IMR-90 (cell line): ENCODE measurements around the gene ARL2. TPM values are rescaled to one million over a fixed set of nuclear protein-coding genes. Genes with fewer than 3 reads are reported as not detected.

Source experiments
- ATAC-seq: fragments of 200-7000 bp; cut with Tn5 transposase; 2 replicates; pipeline ENCODE4 v1.9.1; 2020; ENCODE audit warnings: low read depth, mild to moderate bottlenecking, moderate library complexity
- BruUV-seq: library from RNA; stranded (reverse); fragments of 400-500 nt; replicated peaks from 2 replicates; lab custom pipeline; 2021; lab: Mats Ljungman, UMichigan
- CTCF ChIA-PET: fragments of 300-600 bp; formaldehyde crosslinking; extraction: SDS; loops from one replicate; lab custom pipeline; 2021; ENCODE audit warnings: antibody characterized with exemption; lab: Yijun Ruan, JAX
- POLR2A ChIA-PET: fragments of 300-600 bp; sonication (Branson Sonifier 250); formaldehyde crosslinking; loops from one replicate; lab custom pipeline; 2022; ENCODE audit warnings: antibody characterized with exemption; ENCODE audit not compliant: unreplicated experiment; lab: Charles Lee
- DNase-seq: peaks from one replicate; pipeline ENCODE4 v3.0.0; 2013
- H2AFZ ChIP-seq: replicated peaks from 2 replicates; pipeline ENCODE3; 2013; ENCODE audit warnings: low read length, mild to moderate bottlenecking; ENCODE audit not compliant: poor library complexity
- H2AK5ac ChIP-seq: 2 replicates; pipeline ENCODE4 v1.6.1; 2013; ENCODE audit warnings: low read depth, low read length, inconsistent platforms
- H2AK9ac ChIP-seq: replicated peaks from 2 replicates; pipeline ENCODE3; 2013; ENCODE audit warnings: mild to moderate bottlenecking, low read depth, low read length, moderate library complexity; ENCODE audit not compliant: poor library complexity
- H2BK120ac ChIP-seq: 2 replicates; pipeline ENCODE4 v1.6.1; 2013; ENCODE audit warnings: low read depth, low read length, inconsistent platforms
- H2BK15ac ChIP-seq: 3 replicates; pipeline ENCODE4 v1.6.1; 2013; ENCODE audit warnings: low read depth, low read length, inconsistent platforms
- H2BK20ac ChIP-seq: 2 replicates; pipeline ENCODE4 v1.6.1; 2013; ENCODE audit warnings: low read depth, mild to moderate bottlenecking, inconsistent platforms, low read length, moderate library complexity
- H2BK5ac ChIP-seq: 2 replicates; pipeline ENCODE4 v1.6.1; 2013; ENCODE audit warnings: mild to moderate bottlenecking, low read depth, low read length, inconsistent platforms; ENCODE audit not compliant: poor library complexity, severe bottlenecking
- H3K14ac ChIP-seq: replicated peaks from 2 replicates; pipeline ENCODE4 v1.6.1; 2013; ENCODE audit warnings: low read depth, low read length, inconsistent platforms
- H3K18ac ChIP-seq: 2 replicates; pipeline ENCODE4 v1.6.1; 2013; ENCODE audit warnings: low read depth, low read length, control low read depth
- H3K23ac ChIP-seq: 2 replicates; pipeline ENCODE4 v1.6.1; 2013; ENCODE audit warnings: low read depth, low read length, inconsistent platforms
- H3K27ac ChIP-seq: 2 replicates; pipeline ENCODE4 v1.5.1; 2013; ENCODE audit warnings: mild to moderate bottlenecking, control low read depth, low read length; ENCODE audit not compliant: insufficient read depth
- H3K27me3 ChIP-seq: 2 replicates; pipeline ENCODE4 v1.6.1; 2013; ENCODE audit warnings: low read length; ENCODE audit not compliant: control insufficient read depth, insufficient read depth
- H3K36me3 ChIP-seq: 2 replicates; pipeline ENCODE4 v1.6.1; 2013; ENCODE audit warnings: low read length, mixed read lengths; ENCODE audit not compliant: control insufficient read depth, insufficient read depth
- H3K4ac ChIP-seq: 2 replicates; pipeline ENCODE4 v1.6.1; 2013; ENCODE audit warnings: low read depth, low read length, inconsistent platforms
- H3K4me1 ChIP-seq: 2 replicates; pipeline ENCODE4 v1.6.1; 2013; ENCODE audit warnings: low read length, mixed read lengths; ENCODE audit not compliant: control insufficient read depth, insufficient read depth
- H3K4me2 ChIP-seq: 2 replicates; pipeline ENCODE4 v1.6.1; 2013; ENCODE audit warnings: low read depth, mild to moderate bottlenecking, control low read depth, low read length, moderate library complexity
- H3K4me3 ChIP-seq: 2 replicates; pipeline ENCODE4 v1.5.1; 2013; ENCODE audit warnings: low read depth, mild to moderate bottlenecking, control low read depth, low read length, moderate library complexity; ENCODE audit not compliant: insufficient read depth
- H3K56ac ChIP-seq: 2 replicates; pipeline ENCODE4 v1.6.1; 2013; ENCODE audit warnings: low read length, inconsistent platforms; ENCODE audit not compliant: insufficient read depth; ENCODE audit errors: extremely low read depth
- H3K79me1 ChIP-seq, 2 experiments: 2 replicates each; pipeline ENCODE4 v1.6.1; 2013; ENCODE audit warnings: low read length in 2 of 2, inconsistent platforms in 1 of 2, low read depth in 1 of 2
- H3K9ac ChIP-seq: 2 replicates; pipeline ENCODE4 v1.6.1; 2013; ENCODE audit warnings: low read depth, low read length, control low read depth
- H3K9me1 ChIP-seq: 2 replicates; pipeline ENCODE4 v1.6.1; 2013; ENCODE audit warnings: low read length, inconsistent platforms; ENCODE audit not compliant: insufficient read depth
- H3K9me3 ChIP-seq: 2 replicates; pipeline ENCODE4 v1.6.1; 2013; ENCODE audit warnings: low read length; ENCODE audit not compliant: control insufficient read depth, insufficient read depth
- H4K20me1 ChIP-seq: 2 replicates; pipeline ENCODE4 v1.6.1; 2013; ENCODE audit warnings: low read length, inconsistent platforms; ENCODE audit not compliant: insufficient read depth
- H4K5ac ChIP-seq: 2 replicates; pipeline ENCODE4 v1.6.1; 2013; ENCODE audit warnings: mild to moderate bottlenecking, low read depth, low read length, control low read depth
- H4K8ac ChIP-seq, 2 experiments: 2 replicates each; pipeline ENCODE4 v1.6.1; 2013; ENCODE audit warnings: low read depth in 2 of 2, low read length in 2 of 2, control low read depth in 1 of 2, inconsistent platforms in 1 of 2
- H4K91ac ChIP-seq: 2 replicates; pipeline ENCODE4 v1.6.1; 2013; ENCODE audit warnings: low read depth, low read length, inconsistent platforms; ENCODE audit not compliant: insufficient read depth
- MAFK ChIP-seq: IDR thresholded peaks from 2 replicates; pipeline ENCODE4 v1.6.1; 2012; ENCODE audit warnings: low read depth, low read length, improper control_type of control experiment
- MAZ ChIP-seq: IDR thresholded peaks from 2 replicates; pipeline ENCODE4 v1.6.1; 2012; ENCODE audit warnings: low read depth, mild to moderate bottlenecking, low read length, improper control_type of control experiment, moderate library complexity, borderline replicate concordance
- NFE2L2 ChIP-seq: fragments of 150-350 bp; IDR thresholded peaks from 2 replicates; pipeline ENCODE4 v1.6.1; 2016; ENCODE audit warnings: low read depth, mild to moderate bottlenecking, low read length
- RCOR1 ChIP-seq: IDR thresholded peaks from 2 replicates; pipeline ENCODE4 v1.6.1; 2012; ENCODE audit warnings: mild to moderate bottlenecking, low read length, improper control_type of control experiment; ENCODE audit not compliant: insufficient replicate concordance
- SMC3 ChIP-seq: fragments of 150-350 bp; IDR thresholded peaks from 2 replicates; pipeline ENCODE4 v1.6.1; 2016; ENCODE audit warnings: low read depth, mild to moderate bottlenecking, antibody characterized with exemption, low read length, moderate library complexity
- WGBS, 2 experiments: methylation state at CpG; one replicate each; pipeline versions ENCODE4 v1.1.5 to v1.1.7; 2013; ENCODE audit warnings: missing lambda C conversion rate in 2 of 2; ENCODE audit not compliant: insufficient read length in 1 of 2; ENCODE audit errors: extremely low coverage in 2 of 2; 5-methylcytosine and 5-hydroxymethylcytosine counted together
- dilution Hi-C: fragments of 300-500 bp; cut with HindIII; formaldehyde crosslinking; loops from one replicate; pipeline ENCODE4 v1.14.3; 2018; ENCODE audit warnings: low sequenced_read_pairs; ENCODE audit not compliant: unreplicated experiment
- in situ Hi-C: fragments of 300-500 bp; cut with MboI; formaldehyde crosslinking; loops from 3 replicates; pipeline ENCODE4 v1.14.3; 2019; ENCODE audit warnings: low sequenced_read_pairs, inconsistent platforms, mixed read lengths
- intact Hi-C: fragments of 100-400 bp; cut with micrococcal nuclease; formaldehyde crosslinking; loops from 2 replicates; pipeline ENCODE4 v1.10.0; 2022
- polyA plus RNA-seq, 3 experiments: library from polyadenylated mRNA; depleted of rRNA; stranded (reverse); fragments of >200 nt; gene quantifications; 2 replicates each; pipeline ENCODE4 v1.2.3, GENCODE V29; 2012; ENCODE audit warnings: low replicate concordance in 1 of 3
- total RNA-seq: library from RNA; depleted of rRNA; stranded (reverse); fragments of >200 nt; gene quantifications from 2 replicates; pipeline ENCODE4 v1.2.3, GENCODE V29; 2012

The ARL2 gene
- total and polyA plus RNA-seq, 2 of the 4 experiments (the other 2 are of a cell fraction) = 48.9 to 152 TPM

DNA sequence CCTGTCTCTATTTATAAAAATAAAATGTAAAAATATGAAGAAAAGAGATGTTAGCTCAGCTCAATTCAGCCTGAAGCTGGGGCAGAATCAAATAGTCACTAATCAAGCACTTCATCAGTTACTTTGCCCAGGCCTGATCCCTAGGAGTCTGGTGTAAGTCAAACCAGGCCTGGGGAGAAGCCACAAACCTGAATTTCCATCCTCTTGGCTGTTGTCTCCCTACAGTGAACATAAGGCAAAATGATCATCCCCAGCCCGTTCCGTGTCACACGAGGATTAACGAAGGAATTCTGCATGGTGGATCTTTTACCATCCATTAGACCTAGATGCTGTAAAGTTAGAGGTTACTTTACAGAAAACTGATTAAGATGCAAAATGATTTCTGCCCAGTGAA is 50.9 kb downstream of the ARL2 start:
- H4K8ac ChIP-seq = no peak overlapping the region
- no peak overlapping the region for H4K5ac ChIP-seq
- H3K36me3 ChIP-seq = no peaks in the 10 kb centered on the region
- no peak overlapping the region for H3K4me2 ChIP-seq
- H3K9ac ChIP-seq = no peak overlapping the region
- BruUV-seq = no TSS peak
- no peak overlapping the region for H2BK120ac ChIP-seq
- no peaks in the 10 kb centered on the region for H3K4me1 ChIP-seq
- no peak overlapping the region for H3K23ac ChIP-seq
- H3K4me3 ChIP-seq = no peak overlapping the region
- POLR2A ChIA-PET = no interaction called here
- H3K27me3 ChIP-seq = peaks cover 8% of the 10 kb centered on the region; the same call in 1 of the 2 replicates
- CTCF ChIA-PET = no interaction called here
- no peak overlapping the region for H2BK20ac ChIP-seq
- no peaks in the 10 kb centered on the region for H3K9me3 ChIP-seq
- in situ Hi-C loops = no loop called here
- H3K18ac ChIP-seq = no peak overlapping the region
- no peak overlapping the region for H3K56ac ChIP-seq
- H3K14ac ChIP-seq = no peak overlapping the region
- no peak overlapping the region for H2AK9ac ChIP-seq
- no peaks in the 10 kb centered on the region for H4K20me1 ChIP-seq
- no peak overlapping the region for H2BK5ac ChIP-seq
- intact Hi-C loops = no loop called here
- ATAC-seq (no peak), DNase-seq (no peak)
- H2AFZ ChIP-seq = no peak overlapping the region
- no peak overlapping the region for H4K91ac ChIP-seq
- no peak overlapping the region for H2AK5ac ChIP-seq
- dilution Hi-C loops = no loop called here
- H3K9me1 ChIP-seq = peaks cover 5% of the 10 kb centered on the region; the same call in 1 of the 2 replicates
- WGBS, 2 experiments = no CpG with 5 or more reads among the region's 4 CpGs
- H3K27ac ChIP-seq = no peak overlapping the region
- H2BK15ac ChIP-seq = no peak overlapping the region
- TF ChIP-seq NFE2L2 (no peak), MAZ (no peak), SMC3 (no peak), RCOR1 (no peak), MAFK (no peak)
- no peak overlapping the region for H3K4ac ChIP-seq
- no peaks in the 10 kb centered on the region for H3K79me1 ChIP-seq
